ENCODE data around the gene MZT1.

DNA sequence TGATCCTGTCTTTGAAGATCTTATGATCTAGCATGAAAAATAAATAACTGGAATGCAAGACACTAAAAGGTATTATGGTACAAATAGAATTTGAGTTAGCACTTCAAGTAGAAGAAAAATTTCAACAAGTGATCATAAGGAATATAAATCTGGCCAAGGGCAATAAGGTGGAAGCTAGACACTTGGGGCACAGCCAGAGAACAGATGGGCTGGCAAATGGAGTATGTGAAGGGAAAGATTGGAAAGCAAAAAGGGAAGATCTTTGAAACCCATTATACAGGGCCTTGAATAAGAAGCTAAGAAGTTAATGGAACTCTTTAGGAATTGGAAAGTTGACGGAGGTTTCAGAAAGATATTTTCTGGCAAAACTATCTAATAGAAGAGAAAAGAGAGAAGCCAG is 61.0 kb downstream of the MZT1 start:
- no peak for TF ChIP-seq SIN3A (IDR thresholded peaks at IDR 0.05; ENCODE audit: borderline replicate concordance, insufficient read depth, low read length)
- no peak for TF ChIP-seq POLR2AphosphoS5 (IDR thresholded peaks at IDR 0.05; ENCODE audit: low read depth, low read length)
- TF ChIP-seq, protein P1, sequence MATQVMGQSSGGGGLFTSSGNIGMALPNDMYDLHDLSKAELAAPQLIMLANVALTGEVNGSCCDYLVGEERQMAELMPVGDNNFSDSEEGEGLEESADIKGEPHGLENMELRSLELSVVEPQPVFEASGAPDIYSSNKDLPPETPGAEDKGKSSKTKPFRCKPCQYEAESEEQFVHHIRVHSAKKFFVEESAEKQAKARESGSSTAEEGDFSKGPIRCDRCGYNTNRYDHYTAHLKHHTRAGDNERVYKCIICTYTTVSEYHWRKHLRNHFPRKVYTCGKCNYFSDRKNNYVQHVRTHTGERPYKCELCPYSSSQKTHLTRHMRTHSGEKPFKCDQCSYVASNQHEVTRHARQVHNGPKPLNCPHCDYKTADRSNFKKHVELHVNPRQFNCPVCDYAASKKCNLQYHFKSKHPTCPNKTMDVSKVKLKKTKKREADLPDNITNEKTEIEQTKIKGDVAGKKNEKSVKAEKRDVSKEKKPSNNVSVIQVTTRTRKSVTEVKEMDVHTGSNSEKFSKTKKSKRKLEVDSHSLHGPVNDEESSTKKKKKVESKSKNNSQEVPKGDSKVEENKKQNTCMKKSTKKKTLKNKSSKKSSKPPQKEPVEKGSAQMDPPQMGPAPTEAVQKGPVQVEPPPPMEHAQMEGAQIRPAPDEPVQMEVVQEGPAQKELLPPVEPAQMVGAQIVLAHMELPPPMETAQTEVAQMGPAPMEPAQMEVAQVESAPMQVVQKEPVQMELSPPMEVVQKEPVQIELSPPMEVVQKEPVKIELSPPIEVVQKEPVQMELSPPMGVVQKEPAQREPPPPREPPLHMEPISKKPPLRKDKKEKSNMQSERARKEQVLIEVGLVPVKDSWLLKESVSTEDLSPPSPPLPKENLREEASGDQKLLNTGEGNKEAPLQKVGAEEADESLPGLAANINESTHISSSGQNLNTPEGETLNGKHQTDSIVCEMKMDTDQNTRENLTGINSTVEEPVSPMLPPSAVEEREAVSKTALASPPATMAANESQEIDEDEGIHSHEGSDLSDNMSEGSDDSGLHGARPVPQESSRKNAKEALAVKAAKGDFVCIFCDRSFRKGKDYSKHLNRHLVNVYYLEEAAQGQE (IDR thresholded peaks at IDR 0.05; ENCODE audit: insufficient read depth in 1 of 2, low read depth in 2 of 2, low read length in 2 of 2), result no peak
- TF ChIP-seq TAF1 (IDR thresholded peaks at IDR 0.05; ENCODE audit: borderline replicate concordance, insufficient read depth, low read length), result no peak
- no peak for TF ChIP-seq FOXP2 (optimal IDR thresholded peaks at IDR 0.05; ENCODE audit: borderline replicate concordance, extremely low read depth, extremely low read length, insufficient read depth)
